Body of pancreas (tissue), 4 donors: ENCODE results near the gene AGBL4.

Source experiments
- POLR2A ChIP-seq, 3 donors: fragments of 450-650 bp; IDR thresholded peaks; one replicate each; pipeline ENCODE4 v1.6.1; 2016; ENCODE audit warnings: antibody characterized with exemption in 3 of 3, mild to moderate bottlenecking in 2 of 3
- TF ChIP-seq, protein P1 (sequence below), 7 experiments: fragments of 450-650 bp in 4 of 7; fragments of 200-600 bp in 3 of 7; sonication (generic) in 3 of 7; IDR thresholded peaks; one replicate each; pipeline ENCODE4 v1.5.1; 2016 to 2019; ENCODE audit warnings: antibody characterized with exemption in 7 of 7

- TF ChIP-seq, protein P1, sequence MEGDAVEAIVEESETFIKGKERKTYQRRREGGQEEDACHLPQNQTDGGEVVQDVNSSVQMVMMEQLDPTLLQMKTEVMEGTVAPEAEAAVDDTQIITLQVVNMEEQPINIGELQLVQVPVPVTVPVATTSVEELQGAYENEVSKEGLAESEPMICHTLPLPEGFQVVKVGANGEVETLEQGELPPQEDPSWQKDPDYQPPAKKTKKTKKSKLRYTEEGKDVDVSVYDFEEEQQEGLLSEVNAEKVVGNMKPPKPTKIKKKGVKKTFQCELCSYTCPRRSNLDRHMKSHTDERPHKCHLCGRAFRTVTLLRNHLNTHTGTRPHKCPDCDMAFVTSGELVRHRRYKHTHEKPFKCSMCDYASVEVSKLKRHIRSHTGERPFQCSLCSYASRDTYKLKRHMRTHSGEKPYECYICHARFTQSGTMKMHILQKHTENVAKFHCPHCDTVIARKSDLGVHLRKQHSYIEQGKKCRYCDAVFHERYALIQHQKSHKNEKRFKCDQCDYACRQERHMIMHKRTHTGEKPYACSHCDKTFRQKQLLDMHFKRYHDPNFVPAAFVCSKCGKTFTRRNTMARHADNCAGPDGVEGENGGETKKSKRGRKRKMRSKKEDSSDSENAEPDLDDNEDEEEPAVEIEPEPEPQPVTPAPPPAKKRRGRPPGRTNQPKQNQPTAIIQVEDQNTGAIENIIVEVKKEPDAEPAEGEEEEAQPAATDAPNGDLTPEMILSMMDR (IDR thresholded peaks at IDR 0.05) = no peak
- no peak for TF ChIP-seq POLR2A (IDR thresholded peaks at IDR 0.05)
Observed at GRCh38 chr1:48765335-48765734, 1258.4 kb downstream of the AGBL4 start.
